Measurements from ENCODE around the gene COG5. TPM values are rescaled to one million over a fixed set of nuclear protein-coding genes. Genes with fewer than 3 reads are reported as not detected.

Gene COG5
- total and polyA plus RNA-seq, 9 of the 15 experiments (the other 6 are each of a cell fraction or from before 2014, with no cell fraction given) = 15.3 to 75.1 (median 56.4) TPM

DNA sequence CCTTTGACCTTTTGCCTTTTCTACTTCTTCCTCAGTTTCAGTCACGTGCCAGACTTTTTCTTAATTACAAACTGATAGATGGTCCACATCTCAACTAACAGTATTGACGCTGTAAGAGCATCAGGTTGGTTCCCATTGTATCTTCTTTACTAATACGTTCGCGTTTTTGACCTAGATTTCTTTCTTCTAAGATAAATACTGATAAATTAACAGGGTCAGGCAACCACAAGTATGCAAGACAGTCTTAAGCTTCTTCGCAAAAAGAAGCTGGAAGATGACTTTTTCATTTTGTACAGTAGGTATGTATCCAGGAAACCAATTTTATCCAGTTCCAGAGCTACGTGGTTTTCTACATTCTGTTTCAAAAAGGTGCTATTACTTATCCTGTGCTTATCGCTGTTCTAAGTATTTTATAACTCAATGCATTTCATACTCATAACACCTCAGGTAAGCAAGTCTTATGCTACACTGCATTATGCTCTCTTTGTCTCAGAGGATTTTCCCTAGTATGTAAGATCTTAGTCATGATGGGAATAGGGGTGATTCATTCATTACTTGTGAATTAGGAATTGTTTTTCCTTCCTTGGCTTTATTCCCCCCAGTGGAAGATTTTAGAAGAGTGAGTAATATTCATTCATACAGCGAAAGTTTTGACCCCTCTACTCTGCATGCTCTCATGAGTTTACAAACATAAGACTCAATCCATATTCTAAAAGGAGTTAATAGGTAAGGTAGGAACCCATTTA, 1.0 kb upstream of the COG5 start:
- H4K20me1 ChIP-seq (replicated peaks; ENCODE audit: control insufficient read depth, insufficient read depth, low read length) = peaks cover under 1% of the 10 kb centered on the region; the same call in 1 of the 2 replicates
- 23% methylated on average over 9 of the region's 9 CpGs for WGBS (ENCODE audit: insufficient coverage, low coverage, missing lambda C conversion rate)
- ChIA-PET POLR2A (interaction anchor here (0.7 to 3.7 kb wide), 13 partner anchors 8 to 396 kb away, joined by 3 to 16 read pairs (median 5); partner anchors contain the start of genes BCAP29 and HBP1), CTCF (ENCODE audit: low intra/inter-chr PET ratio) (no interaction called here)
- intact Hi-C loops (cut with micrococcal nuclease) = loop anchor here (5.0 kb wide), 1 partner anchor 102 kb away; no protein-coding TSS in a partner anchor
- in situ Hi-C loops (cut with MboI) = no loop called here
- peaks cover 60% of the 10 kb centered on the region for H3K79me2 ChIP-seq (ENCODE audit: control insufficient read depth, insufficient read depth, low read length)
- peak overlapping the region; percentile 98 for H2AFZ ChIP-seq (ENCODE audit: low read depth, low read length)
- peak overlapping the region; percentile 74 for H3K4me3 ChIP-seq
- H3K9me3 ChIP-seq (replicated peaks; ENCODE audit: control insufficient read depth, insufficient read depth, low read depth, low read length) = no peaks in the 10 kb centered on the region
- FAIRE-seq (no peak), DNase-seq (ENCODE audit: extremely low read depth in 1 of 4, low spot score in 3 of 4) (no peak), ATAC-seq (no peak)
- H3K27ac ChIP-seq (ENCODE audit: extremely low read depth, low read depth, low read length) = peak overlapping the region; percentile 81
- peak overlapping the region; percentile 89 for H3K4me2 ChIP-seq (ENCODE audit: insufficient read depth, low read length)
- H3K36me3 ChIP-seq (ENCODE audit: control insufficient read depth, insufficient read depth, low read length) = peaks cover 35% of the 10 kb centered on the region
- no peaks in the 10 kb centered on the region for H3K9me1 ChIP-seq (ENCODE audit: control insufficient read depth, insufficient read depth, low read length)
- H3K4me1 ChIP-seq (replicated peaks in 1 of 2; ENCODE audit: control insufficient read depth in 2 of 2, insufficient read depth in 2 of 2, low read length in 2 of 2) = peaks cover 10 to 24% of the 10 kb centered on the region in 2 experiments; a peak in 4 of 5 replicates
- TSS peak; percentile 52 for BruUV-seq (replicated peaks)
- H3K9ac ChIP-seq (ENCODE audit: insufficient read depth in 1 of 2, low read depth in 2 of 2, low read length in 2 of 2) = peak overlapping the region; percentile 92 to 99
- H3K27me3 ChIP-seq (ENCODE audit: control insufficient read depth in 2 of 2, insufficient read depth in 2 of 2, low read length in 2 of 2) = no peaks in the 10 kb centered on the region
- TF ChIP-seq ZNF696 (CRISPR knock-in tag; conservative IDR thresholded peaks at IDR 0.05) (no peak), LEF1 (IDR thresholded peaks at IDR 0.05) (0 out of 2 replicates have a peak, but pooled peaks have one; percentile 6), EP300 (IDR thresholded peaks at IDR 0.05; ENCODE audit: low read length) (no peak), L3MBTL2 (IDR thresholded peaks at IDR 0.05) (peak; percentile 7; the same call in 1 of the 2 replicates), BHLHE40 (IDR thresholded peaks at IDR 0.05; ENCODE audit: low read length) (peak; percentile 83), BMI1 (IDR thresholded peaks at IDR 0.05; ENCODE audit: low read length) (no peak), NR2C1 (IDR thresholded peaks at IDR 0.05) (peak; percentile 95), NR2C1 (tag; IDR thresholded peaks at IDR 0.05) (peak; percentile 96; the same call in 1 of the 2 replicates), ZBTB33 (CRISPR knock-in tag; IDR thresholded peaks at IDR 0.05) (no peak), XRCC3 (IDR thresholded peaks at IDR 0.05) (no peak), FOS (IDR thresholded peaks at IDR 0.05; ENCODE audit: extremely low read depth, insufficient read length) (no peak), NRF1 (conservative IDR thresholded peaks at IDR 0.05 in 1 of 2, IDR thresholded peaks at IDR 0.05 in 1 of 2) (no peak)
- TF ChIP-seq, protein P1, sequence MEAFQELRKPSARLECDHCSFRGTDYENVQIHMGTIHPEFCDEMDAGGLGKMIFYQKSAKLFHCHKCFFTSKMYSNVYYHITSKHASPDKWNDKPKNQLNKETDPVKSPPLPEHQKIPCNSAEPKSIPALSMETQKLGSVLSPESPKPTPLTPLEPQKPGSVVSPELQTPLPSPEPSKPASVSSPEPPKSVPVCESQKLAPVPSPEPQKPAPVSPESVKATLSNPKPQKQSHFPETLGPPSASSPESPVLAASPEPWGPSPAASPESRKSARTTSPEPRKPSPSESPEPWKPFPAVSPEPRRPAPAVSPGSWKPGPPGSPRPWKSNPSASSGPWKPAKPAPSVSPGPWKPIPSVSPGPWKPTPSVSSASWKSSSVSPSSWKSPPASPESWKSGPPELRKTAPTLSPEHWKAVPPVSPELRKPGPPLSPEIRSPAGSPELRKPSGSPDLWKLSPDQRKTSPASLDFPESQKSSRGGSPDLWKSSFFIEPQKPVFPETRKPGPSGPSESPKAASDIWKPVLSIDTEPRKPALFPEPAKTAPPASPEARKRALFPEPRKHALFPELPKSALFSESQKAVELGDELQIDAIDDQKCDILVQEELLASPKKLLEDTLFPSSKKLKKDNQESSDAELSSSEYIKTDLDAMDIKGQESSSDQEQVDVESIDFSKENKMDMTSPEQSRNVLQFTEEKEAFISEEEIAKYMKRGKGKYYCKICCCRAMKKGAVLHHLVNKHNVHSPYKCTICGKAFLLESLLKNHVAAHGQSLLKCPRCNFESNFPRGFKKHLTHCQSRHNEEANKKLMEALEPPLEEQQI (IDR thresholded peaks at IDR 0.05) = 0 out of 2 replicates have a peak, but pooled peaks have one; percentile 15
- TF ChIP-seq, protein P2, sequence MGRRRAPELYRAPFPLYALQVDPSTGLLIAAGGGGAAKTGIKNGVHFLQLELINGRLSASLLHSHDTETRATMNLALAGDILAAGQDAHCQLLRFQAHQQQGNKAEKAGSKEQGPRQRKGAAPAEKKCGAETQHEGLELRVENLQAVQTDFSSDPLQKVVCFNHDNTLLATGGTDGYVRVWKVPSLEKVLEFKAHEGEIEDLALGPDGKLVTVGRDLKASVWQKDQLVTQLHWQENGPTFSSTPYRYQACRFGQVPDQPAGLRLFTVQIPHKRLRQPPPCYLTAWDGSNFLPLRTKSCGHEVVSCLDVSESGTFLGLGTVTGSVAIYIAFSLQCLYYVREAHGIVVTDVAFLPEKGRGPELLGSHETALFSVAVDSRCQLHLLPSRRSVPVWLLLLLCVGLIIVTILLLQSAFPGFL (CRISPR knock-in tag; IDR thresholded peaks at IDR 0.05) = no peak
